Adrenal gland (tissue), 5 donors: ENCODE data around the gene TCTN3.

Experiments used
- POLR2A ChIP-seq, 2 donors: fragments of 450-650 bp; IDR thresholded peaks; one replicate each; pipeline ENCODE4 v1.6.1; 2017; ENCODE audit warnings: antibody characterized with exemption in 2 of 2, mild to moderate bottlenecking in 2 of 2, moderate library complexity in 1 of 2
- TF ChIP-seq, protein P1 (sequence below), 6 experiments: fragments of 450-650 bp in 4 of 6; fragments of 200-600 bp in 2 of 6; sonication (generic) in 1 of 6; IDR thresholded peaks; 1 replicate in 5 of 6; 2 replicates in 1 of 6; pipeline versions ENCODE4 v1.5.1 to v1.8.0; 2016 to 2021; ENCODE audit warnings: antibody characterized with exemption in 6 of 6, mild to moderate bottlenecking in 2 of 6, moderate library complexity in 1 of 6
- donor health status: DM: no; HTN: no; CAD: no.

- TF ChIP-seq, protein P1, sequence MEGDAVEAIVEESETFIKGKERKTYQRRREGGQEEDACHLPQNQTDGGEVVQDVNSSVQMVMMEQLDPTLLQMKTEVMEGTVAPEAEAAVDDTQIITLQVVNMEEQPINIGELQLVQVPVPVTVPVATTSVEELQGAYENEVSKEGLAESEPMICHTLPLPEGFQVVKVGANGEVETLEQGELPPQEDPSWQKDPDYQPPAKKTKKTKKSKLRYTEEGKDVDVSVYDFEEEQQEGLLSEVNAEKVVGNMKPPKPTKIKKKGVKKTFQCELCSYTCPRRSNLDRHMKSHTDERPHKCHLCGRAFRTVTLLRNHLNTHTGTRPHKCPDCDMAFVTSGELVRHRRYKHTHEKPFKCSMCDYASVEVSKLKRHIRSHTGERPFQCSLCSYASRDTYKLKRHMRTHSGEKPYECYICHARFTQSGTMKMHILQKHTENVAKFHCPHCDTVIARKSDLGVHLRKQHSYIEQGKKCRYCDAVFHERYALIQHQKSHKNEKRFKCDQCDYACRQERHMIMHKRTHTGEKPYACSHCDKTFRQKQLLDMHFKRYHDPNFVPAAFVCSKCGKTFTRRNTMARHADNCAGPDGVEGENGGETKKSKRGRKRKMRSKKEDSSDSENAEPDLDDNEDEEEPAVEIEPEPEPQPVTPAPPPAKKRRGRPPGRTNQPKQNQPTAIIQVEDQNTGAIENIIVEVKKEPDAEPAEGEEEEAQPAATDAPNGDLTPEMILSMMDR (IDR thresholded peaks at IDR 0.05): no peak
- TF ChIP-seq POLR2A (IDR thresholded peaks at IDR 0.05): no peak
These were observed 36.5 kb upstream of the TCTN3 start for GRCh38 chr10:95730233-95730632.
